HEK293 (cell line): ENCODE results near the gene DPCD.

Source experiments
- ZFP3 ChIP-seq: fragments of 450-650 bp; formaldehyde crosslinking; IDR thresholded peaks from 2 replicates; pipeline ENCODE4 v1.5.1; 2016; ENCODE audit warnings: low read depth, missing biosample characterization, missing genetic modification characterization
- ZNF146 ChIP-seq: fragments of 450-650 bp; formaldehyde crosslinking; IDR thresholded peaks from 2 replicates; pipeline ENCODE4 v1.5.1; 2016; ENCODE audit warnings: missing biosample characterization, missing genetic modification characterization
- ZNF169 ChIP-seq: fragments of 450-650 bp; formaldehyde crosslinking; IDR thresholded peaks from 2 replicates; pipeline ENCODE4 v1.5.1; 2016; ENCODE audit warnings: missing biosample characterization, missing genetic modification characterization
- ZNF391 ChIP-seq: fragments of 450-650 bp; formaldehyde crosslinking; IDR thresholded peaks from 2 replicates; pipeline ENCODE4 v1.5.1; 2016; ENCODE audit warnings: low read depth, missing biosample characterization, missing genetic modification characterization, borderline replicate concordance
- ZNF510 ChIP-seq: fragments of 450-650 bp; formaldehyde crosslinking; IDR thresholded peaks from 2 replicates; pipeline ENCODE4 v1.5.1; 2018; ENCODE audit warnings: mild to moderate bottlenecking, missing genetic modification characterization, missing biosample characterization; ENCODE audit not compliant: insufficient replicate concordance
- TF ChIP-seq, protein P1 (sequence below): fragments of 450-650 bp; formaldehyde crosslinking; IDR thresholded peaks from 2 replicates; pipeline ENCODE4 v1.5.1; 2016; ENCODE audit warnings: missing biosample characterization, missing genetic modification characterization
- TF ChIP-seq, protein P2 (sequence below): fragments of 450-650 bp; formaldehyde crosslinking; IDR thresholded peaks from 2 replicates; pipeline ENCODE4 v1.5.1; 2016; ENCODE audit warnings: missing biosample characterization, missing genetic modification characterization
- TF ChIP-seq, protein P3 (sequence below): fragments of 450-650 bp; formaldehyde crosslinking; IDR thresholded peaks from 2 replicates; pipeline ENCODE4 v1.5.1; 2016; ENCODE audit warnings: missing biosample characterization, missing genetic modification characterization
- TF ChIP-seq, protein P4 (sequence below): fragments of 450-650 bp; formaldehyde crosslinking; IDR thresholded peaks from 2 replicates; pipeline ENCODE4 v1.5.1; 2016; ENCODE audit warnings: missing biosample characterization, missing genetic modification characterization
- TF ChIP-seq, protein P5 (sequence below): fragments of 450-650 bp; formaldehyde crosslinking; IDR thresholded peaks from 2 replicates; pipeline ENCODE4 v1.5.1; 2016; ENCODE audit warnings: missing biosample characterization, missing genetic modification characterization
- TF ChIP-seq, protein P6 (sequence below): fragments of 450-650 bp; formaldehyde crosslinking; IDR thresholded peaks from 2 replicates; pipeline ENCODE4 v1.5.1; 2016; ENCODE audit warnings: missing biosample characterization, missing genetic modification characterization
- TF ChIP-seq, protein P7 (sequence below): fragments of 450-650 bp; formaldehyde crosslinking; IDR thresholded peaks from 2 replicates; pipeline ENCODE4 v1.5.1; 2016; ENCODE audit warnings: missing biosample characterization, missing genetic modification characterization, low read depth
- TF ChIP-seq, protein P8 (sequence below): fragments of 450-650 bp; formaldehyde crosslinking; IDR thresholded peaks from 2 replicates; pipeline ENCODE4 v1.5.1; 2016; ENCODE audit warnings: missing biosample characterization, missing genetic modification characterization

DNA sequence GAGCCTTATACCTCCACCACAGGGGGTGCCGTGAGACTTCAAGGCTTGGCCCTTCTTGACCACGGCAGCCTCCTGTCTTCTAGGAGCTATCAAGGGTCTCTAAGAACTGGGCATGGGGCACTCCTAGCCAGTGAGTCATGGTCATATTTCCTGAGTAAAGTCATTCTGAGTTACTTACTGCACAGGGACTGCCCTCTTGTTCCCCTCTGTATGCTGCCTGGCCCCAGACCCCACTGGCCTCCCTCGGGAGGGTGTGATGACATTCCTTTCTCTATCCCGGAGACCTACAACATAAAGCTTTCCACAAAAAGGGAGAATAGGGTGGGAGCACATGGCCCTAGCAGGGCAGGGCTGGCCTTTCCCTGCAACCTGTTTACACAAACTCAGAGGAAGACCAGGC is 21.4 kb downstream of the DPCD start:
- TF ChIP-seq, protein P1, sequence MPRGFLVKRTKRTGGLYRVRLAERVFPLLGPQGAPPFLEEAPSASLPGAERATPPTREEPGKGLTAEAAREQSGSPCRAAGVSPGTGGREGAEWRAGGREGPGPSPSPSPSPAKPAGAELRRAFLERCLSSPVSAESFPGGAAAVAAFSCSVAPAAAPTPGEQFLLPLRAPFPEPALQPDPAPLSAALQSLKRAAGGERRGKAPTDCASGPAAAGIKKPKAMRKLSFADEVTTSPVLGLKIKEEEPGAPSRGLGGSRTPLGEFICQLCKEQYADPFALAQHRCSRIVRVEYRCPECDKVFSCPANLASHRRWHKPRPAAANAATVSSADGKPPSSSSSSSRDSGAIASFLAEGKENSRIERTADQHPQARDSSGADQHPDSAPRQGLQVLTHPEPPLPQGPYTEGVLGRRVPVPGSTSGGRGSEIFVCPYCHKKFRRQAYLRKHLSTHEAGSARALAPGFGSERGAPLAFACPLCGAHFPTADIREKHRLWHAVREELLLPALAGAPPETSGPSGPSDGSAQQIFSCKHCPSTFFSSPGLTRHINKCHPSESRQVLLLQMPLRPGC, result no peak
- TF ChIP-seq ZNF146 (no peak), ZNF391 (tag by site-specific recombination) (no peak), ZNF510 (tag by site-specific recombination) (no peak), ZFP3 (tag by site-specific recombination) (no peak), ZNF169 (tag by site-specific recombination) (no peak)
- TF ChIP-seq, protein P2, sequence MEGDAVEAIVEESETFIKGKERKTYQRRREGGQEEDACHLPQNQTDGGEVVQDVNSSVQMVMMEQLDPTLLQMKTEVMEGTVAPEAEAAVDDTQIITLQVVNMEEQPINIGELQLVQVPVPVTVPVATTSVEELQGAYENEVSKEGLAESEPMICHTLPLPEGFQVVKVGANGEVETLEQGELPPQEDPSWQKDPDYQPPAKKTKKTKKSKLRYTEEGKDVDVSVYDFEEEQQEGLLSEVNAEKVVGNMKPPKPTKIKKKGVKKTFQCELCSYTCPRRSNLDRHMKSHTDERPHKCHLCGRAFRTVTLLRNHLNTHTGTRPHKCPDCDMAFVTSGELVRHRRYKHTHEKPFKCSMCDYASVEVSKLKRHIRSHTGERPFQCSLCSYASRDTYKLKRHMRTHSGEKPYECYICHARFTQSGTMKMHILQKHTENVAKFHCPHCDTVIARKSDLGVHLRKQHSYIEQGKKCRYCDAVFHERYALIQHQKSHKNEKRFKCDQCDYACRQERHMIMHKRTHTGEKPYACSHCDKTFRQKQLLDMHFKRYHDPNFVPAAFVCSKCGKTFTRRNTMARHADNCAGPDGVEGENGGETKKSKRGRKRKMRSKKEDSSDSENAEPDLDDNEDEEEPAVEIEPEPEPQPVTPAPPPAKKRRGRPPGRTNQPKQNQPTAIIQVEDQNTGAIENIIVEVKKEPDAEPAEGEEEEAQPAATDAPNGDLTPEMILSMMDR (tag by site-specific recombination), result no peak
- TF ChIP-seq, protein P3, sequence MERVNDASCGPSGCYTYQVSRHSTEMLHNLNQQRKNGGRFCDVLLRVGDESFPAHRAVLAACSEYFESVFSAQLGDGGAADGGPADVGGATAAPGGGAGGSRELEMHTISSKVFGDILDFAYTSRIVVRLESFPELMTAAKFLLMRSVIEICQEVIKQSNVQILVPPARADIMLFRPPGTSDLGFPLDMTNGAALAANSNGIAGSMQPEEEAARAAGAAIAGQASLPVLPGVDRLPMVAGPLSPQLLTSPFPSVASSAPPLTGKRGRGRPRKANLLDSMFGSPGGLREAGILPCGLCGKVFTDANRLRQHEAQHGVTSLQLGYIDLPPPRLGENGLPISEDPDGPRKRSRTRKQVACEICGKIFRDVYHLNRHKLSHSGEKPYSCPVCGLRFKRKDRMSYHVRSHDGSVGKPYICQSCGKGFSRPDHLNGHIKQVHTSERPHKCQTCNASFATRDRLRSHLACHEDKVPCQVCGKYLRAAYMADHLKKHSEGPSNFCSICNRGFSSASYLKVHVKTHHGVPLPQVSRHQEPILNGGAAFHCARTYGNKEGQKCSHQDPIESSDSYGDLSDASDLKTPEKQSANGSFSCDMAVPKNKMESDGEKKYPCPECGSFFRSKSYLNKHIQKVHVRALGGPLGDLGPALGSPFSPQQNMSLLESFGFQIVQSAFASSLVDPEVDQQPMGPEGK (tag by site-specific recombination), result no peak
- TF ChIP-seq, protein P4, sequence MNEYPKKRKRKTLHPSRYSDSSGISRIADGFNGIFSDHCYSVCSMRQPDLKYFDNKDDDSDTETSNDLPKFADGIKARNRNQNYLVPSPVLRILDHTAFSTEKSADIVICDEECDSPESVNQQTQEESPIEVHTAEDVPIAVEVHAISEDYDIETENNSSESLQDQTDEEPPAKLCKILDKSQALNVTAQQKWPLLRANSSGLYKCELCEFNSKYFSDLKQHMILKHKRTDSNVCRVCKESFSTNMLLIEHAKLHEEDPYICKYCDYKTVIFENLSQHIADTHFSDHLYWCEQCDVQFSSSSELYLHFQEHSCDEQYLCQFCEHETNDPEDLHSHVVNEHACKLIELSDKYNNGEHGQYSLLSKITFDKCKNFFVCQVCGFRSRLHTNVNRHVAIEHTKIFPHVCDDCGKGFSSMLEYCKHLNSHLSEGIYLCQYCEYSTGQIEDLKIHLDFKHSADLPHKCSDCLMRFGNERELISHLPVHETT (tag by site-specific recombination), result no peak
- TF ChIP-seq, protein P5, sequence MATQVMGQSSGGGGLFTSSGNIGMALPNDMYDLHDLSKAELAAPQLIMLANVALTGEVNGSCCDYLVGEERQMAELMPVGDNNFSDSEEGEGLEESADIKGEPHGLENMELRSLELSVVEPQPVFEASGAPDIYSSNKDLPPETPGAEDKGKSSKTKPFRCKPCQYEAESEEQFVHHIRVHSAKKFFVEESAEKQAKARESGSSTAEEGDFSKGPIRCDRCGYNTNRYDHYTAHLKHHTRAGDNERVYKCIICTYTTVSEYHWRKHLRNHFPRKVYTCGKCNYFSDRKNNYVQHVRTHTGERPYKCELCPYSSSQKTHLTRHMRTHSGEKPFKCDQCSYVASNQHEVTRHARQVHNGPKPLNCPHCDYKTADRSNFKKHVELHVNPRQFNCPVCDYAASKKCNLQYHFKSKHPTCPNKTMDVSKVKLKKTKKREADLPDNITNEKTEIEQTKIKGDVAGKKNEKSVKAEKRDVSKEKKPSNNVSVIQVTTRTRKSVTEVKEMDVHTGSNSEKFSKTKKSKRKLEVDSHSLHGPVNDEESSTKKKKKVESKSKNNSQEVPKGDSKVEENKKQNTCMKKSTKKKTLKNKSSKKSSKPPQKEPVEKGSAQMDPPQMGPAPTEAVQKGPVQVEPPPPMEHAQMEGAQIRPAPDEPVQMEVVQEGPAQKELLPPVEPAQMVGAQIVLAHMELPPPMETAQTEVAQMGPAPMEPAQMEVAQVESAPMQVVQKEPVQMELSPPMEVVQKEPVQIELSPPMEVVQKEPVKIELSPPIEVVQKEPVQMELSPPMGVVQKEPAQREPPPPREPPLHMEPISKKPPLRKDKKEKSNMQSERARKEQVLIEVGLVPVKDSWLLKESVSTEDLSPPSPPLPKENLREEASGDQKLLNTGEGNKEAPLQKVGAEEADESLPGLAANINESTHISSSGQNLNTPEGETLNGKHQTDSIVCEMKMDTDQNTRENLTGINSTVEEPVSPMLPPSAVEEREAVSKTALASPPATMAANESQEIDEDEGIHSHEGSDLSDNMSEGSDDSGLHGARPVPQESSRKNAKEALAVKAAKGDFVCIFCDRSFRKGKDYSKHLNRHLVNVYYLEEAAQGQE (tag by site-specific recombination), result no peak
- TF ChIP-seq, protein P6, sequence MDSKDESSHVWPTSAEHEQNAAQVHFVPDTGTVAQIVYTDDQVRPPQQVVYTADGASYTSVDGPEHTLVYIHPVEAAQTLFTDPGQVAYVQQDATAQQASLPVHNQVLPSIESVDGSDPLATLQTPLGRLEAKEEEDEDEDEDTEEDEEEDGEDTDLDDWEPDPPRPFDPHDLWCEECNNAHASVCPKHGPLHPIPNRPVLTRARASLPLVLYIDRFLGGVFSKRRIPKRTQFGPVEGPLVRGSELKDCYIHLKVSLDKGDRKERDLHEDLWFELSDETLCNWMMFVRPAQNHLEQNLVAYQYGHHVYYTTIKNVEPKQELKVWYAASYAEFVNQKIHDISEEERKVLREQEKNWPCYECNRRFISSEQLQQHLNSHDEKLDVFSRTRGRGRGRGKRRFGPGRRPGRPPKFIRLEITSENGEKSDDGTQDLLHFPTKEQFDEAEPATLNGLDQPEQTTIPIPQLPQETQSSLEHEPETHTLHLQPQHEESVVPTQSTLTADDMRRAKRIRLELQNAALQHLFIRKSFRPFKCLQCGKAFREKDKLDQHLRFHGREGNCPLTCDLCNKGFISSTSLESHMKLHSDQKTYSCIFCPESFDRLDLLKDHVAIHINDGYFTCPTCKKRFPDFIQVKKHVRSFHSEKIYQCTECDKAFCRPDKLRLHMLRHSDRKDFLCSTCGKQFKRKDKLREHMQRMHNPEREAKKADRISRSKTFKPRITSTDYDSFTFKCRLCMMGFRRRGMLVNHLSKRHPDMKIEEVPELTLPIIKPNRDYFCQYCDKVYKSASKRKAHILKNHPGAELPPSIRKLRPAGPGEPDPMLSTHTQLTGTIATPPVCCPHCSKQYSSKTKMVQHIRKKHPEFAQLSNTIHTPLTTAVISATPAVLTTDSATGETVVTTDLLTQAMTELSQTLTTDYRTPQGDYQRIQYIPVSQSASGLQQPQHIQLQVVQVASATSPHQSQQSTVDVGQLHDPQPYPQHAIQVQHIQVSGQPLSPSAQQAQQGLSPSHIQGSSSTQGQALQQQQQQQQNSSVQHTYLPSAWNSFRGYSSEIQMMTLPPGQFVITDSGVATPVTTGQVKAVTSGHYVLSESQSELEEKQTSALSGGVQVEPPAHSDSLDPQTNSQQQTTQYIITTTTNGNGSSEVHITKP, result no peak
- TF ChIP-seq, protein P7, sequence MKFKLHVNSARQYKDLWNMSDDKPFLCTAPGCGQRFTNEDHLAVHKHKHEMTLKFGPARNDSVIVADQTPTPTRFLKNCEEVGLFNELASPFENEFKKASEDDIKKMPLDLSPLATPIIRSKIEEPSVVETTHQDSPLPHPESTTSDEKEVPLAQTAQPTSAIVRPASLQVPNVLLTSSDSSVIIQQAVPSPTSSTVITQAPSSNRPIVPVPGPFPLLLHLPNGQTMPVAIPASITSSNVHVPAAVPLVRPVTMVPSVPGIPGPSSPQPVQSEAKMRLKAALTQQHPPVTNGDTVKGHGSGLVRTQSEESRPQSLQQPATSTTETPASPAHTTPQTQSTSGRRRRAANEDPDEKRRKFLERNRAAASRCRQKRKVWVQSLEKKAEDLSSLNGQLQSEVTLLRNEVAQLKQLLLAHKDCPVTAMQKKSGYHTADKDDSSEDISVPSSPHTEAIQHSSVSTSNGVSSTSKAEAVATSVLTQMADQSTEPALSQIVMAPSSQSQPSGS (tag by site-specific recombination), result no peak
- TF ChIP-seq, protein P8, sequence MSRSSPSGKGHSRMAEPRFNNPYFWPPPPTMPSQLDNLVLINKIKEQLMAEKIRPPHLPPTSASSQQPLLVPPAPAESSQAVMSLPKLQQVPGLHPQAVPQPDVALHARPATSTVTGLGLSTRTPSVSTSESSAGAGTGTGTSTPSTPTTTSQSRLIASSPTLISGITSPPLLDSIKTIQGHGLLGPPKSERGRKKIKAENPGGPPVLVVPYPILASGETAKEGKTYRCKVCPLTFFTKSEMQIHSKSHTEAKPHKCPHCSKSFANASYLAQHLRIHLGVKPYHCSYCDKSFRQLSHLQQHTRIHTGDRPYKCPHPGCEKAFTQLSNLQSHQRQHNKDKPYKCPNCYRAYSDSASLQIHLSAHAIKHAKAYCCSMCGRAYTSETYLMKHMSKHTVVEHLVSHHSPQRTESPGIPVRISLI (tag by site-specific recombination), result no peak
